HepG2 (cell line): ENCODE results near the gene YEATS2. TPM values are rescaled to one million over a fixed set of nuclear protein-coding genes. Genes with fewer than 3 reads are reported as not detected.

Experiments used
- DMAP1 ChIP-seq: IDR thresholded peaks from 2 replicates; pipeline ENCODE4 v1.6.1; 2016
- GZF1 ChIP-seq: sonication (generic); formaldehyde crosslinking; IDR thresholded peaks from 2 replicates; pipeline ENCODE4 v1.5.1; 2020; ENCODE audit warnings: mild to moderate bottlenecking, missing genetic modification reagents
- HMGXB4 ChIP-seq, 2 experiments: sonication (generic) in 1 of 2; formaldehyde crosslinking in 1 of 2; IDR thresholded peaks; 2 replicates each; pipeline versions ENCODE4 v1.4.0 to v1.6.1; 2018 to 2020; ENCODE audit warnings: missing genetic modification reagents in 2 of 2, borderline replicate concordance in 1 of 2, low read depth in 1 of 2, mild to moderate bottlenecking in 1 of 2, missing biosample characterization in 1 of 2
- MAF1 ChIP-seq: sonication (generic); formaldehyde crosslinking; IDR thresholded peaks from 2 replicates; pipeline ENCODE4 v1.5.0; 2020; ENCODE audit warnings: missing genetic modification reagents, borderline replicate concordance
- MZF1 ChIP-seq: sonication (generic); formaldehyde crosslinking; IDR thresholded peaks from 2 replicates; pipeline ENCODE4 v1.8.1; 2023; ENCODE audit warnings: mild to moderate bottlenecking, missing genetic modification reagents, borderline replicate concordance
- NFYC ChIP-seq: IDR thresholded peaks from 2 replicates; pipeline ENCODE4 v1.6.1; 2016; ENCODE audit warnings: missing genetic modification reagents, missing compliant biosample characterization
- NKX3-1 ChIP-seq: sonication (generic); formaldehyde crosslinking; IDR thresholded peaks from 2 replicates; pipeline ENCODE4 v1.5.0; 2020; ENCODE audit warnings: missing genetic modification reagents
- ONECUT2 ChIP-seq: sonication (generic); formaldehyde crosslinking; IDR thresholded peaks from 2 replicates; pipeline ENCODE4 v1.4.0; 2020; ENCODE audit warnings: missing genetic modification reagents
- SRF ChIP-seq: IDR thresholded peaks from 2 replicates; pipeline ENCODE4 v1.6.1; 2011; ENCODE audit warnings: mild to moderate bottlenecking, low read depth, low read length, moderate library complexity
- TAF15 ChIP-seq: fragments of 200-400 bp; formaldehyde crosslinking; IDR thresholded peaks from one replicate; pipeline ENCODE4 v1.6.1; 2018; ENCODE audit warnings: mild to moderate bottlenecking, low read depth, low read length; ENCODE audit not compliant: poor library complexity, severe bottlenecking
- TCF7 ChIP-seq: sonication (generic); IDR thresholded peaks from 2 replicates; pipeline ENCODE4 v1.6.1; 2016; ENCODE audit warnings: antibody characterized with exemption, low read depth
- ZNF260 ChIP-seq: sonication (generic); formaldehyde crosslinking; IDR thresholded peaks from 2 replicates; pipeline ENCODE4 v1.4.0; 2020; ENCODE audit warnings: missing genetic modification reagents, low read depth, mild to moderate bottlenecking, borderline replicate concordance
- ZNF326 ChIP-seq: sonication (generic); formaldehyde crosslinking; IDR thresholded peaks from 2 replicates; pipeline ENCODE4 v1.4.0; 2020; ENCODE audit warnings: missing genetic modification reagents, borderline replicate concordance
- ZNF441 ChIP-seq: sonication (generic); formaldehyde crosslinking; IDR thresholded peaks from 2 replicates; pipeline ENCODE4 v1.7.0; 2021; ENCODE audit warnings: missing genetic modification reagents, borderline replicate concordance
- ZNF660 ChIP-seq: sonication (generic); formaldehyde crosslinking; IDR thresholded peaks from 2 replicates; pipeline ENCODE4 v1.5.1; 2020; ENCODE audit warnings: mild to moderate bottlenecking, low read depth, missing genetic modification reagents, borderline replicate concordance
- ZNF672 ChIP-seq: sonication (generic); formaldehyde crosslinking; IDR thresholded peaks from 2 replicates; pipeline ENCODE4 v1.8.1; 2022; ENCODE audit warnings: missing genetic modification reagents
- ZNF75D ChIP-seq: sonication (generic); formaldehyde crosslinking; IDR thresholded peaks from 2 replicates; pipeline ENCODE4 v1.8.1; 2023; ENCODE audit warnings: missing genetic modification reagents, mild to moderate bottlenecking, borderline replicate concordance
- ZSCAN20 ChIP-seq: sonication (generic); formaldehyde crosslinking; IDR thresholded peaks from 2 replicates; pipeline ENCODE4 v1.4.0; 2020; ENCODE audit warnings: missing genetic modification reagents, mild to moderate bottlenecking, borderline replicate concordance
- polyA plus RNA-seq, 8 experiments: library from polyadenylated mRNA; depleted of rRNA in 3 of 8; stranded (reverse) in 7 of 8; unstranded in 1 of 8; fragments of >200 nt; fragmentation: Illumina TruSeq in 4 of 8; extraction: Trizol in 4 of 8; gene quantifications; 2 replicates each; pipeline versions ENCODE4 v1.2.1 to v1.2.3, GENCODE V29; 2011 to 2016; ENCODE audit warnings: low read depth in 4 of 8, missing spikeins in 1 of 8, mixed read lengths in 1 of 8; ENCODE audit not compliant: insufficient read depth in 1 of 8
- total RNA-seq, 5 experiments: library from RNA; depleted of rRNA; stranded (reverse); fragments of >200 nt; fragmentation: Illumina TruSeq; extraction: Trizol; gene quantifications; 2 replicates each; pipeline ENCODE4 v1.2.3, GENCODE V29; 2016; ENCODE audit warnings: low read depth in 1 of 5
- TF ChIP-seq, protein P1 (sequence below): sonication (generic); formaldehyde crosslinking; IDR thresholded peaks from 2 replicates; pipeline ENCODE4 v1.5.1; 2020; ENCODE audit warnings: missing genetic modification reagents, mild to moderate bottlenecking, borderline replicate concordance

YEATS2 gene
- total and polyA plus RNA-seq, 2 of the 13 experiments (the other 11 are each of a cell fraction or from before 2014, with no cell fraction given) = 18.6 to 33.7 TPM

- TF ChIP-seq, protein P1, sequence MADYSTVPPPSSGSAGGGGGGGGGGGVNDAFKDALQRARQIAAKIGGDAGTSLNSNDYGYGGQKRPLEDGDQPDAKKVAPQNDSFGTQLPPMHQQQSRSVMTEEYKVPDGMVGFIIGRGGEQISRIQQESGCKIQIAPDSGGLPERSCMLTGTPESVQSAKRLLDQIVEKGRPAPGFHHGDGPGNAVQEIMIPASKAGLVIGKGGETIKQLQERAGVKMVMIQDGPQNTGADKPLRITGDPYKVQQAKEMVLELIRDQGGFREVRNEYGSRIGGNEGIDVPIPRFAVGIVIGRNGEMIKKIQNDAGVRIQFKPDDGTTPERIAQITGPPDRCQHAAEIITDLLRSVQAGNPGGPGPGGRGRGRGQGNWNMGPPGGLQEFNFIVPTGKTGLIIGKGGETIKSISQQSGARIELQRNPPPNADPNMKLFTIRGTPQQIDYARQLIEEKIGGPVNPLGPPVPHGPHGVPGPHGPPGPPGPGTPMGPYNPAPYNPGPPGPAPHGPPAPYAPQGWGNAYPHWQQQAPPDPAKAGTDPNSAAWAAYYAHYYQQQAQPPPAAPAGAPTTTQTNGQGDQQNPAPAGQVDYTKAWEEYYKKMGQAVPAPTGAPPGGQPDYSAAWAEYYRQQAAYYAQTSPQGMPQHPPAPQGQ (CRISPR knock-in tag) = no peak
- TF ChIP-seq ZNF260 (CRISPR knock-in tag) = no peak
- no peak for TF ChIP-seq ZNF326 (CRISPR knock-in tag)
- no peak for TF ChIP-seq SRF
- no peak for TF ChIP-seq ZNF660 (CRISPR knock-in tag)
- TF ChIP-seq ZNF75D (CRISPR knock-in tag) = no peak
- TF ChIP-seq ZSCAN20 = 0 out of 2 replicates have a peak, but pooled peaks have one; percentile 60
- no peak for TF ChIP-seq TCF7
- no peak for TF ChIP-seq GZF1 (CRISPR knock-in tag)
- TF ChIP-seq TAF15 = peak; percentile 34
- no peak; the same call in 1 of the 2 replicates for TF ChIP-seq NFYC (CRISPR knock-in tag)
- peak; percentile 47; the same call in 1 of the 2 replicates for TF ChIP-seq DMAP1 (CRISPR knock-in tag)
- TF ChIP-seq MZF1 = no peak
- no peak for TF ChIP-seq MAF1 (CRISPR knock-in tag)
- TF ChIP-seq ZNF441 (CRISPR knock-in tag) = peak; percentile 25; the same call in 1 of the 2 replicates
- TF ChIP-seq ONECUT2 (CRISPR knock-in tag) = no peak
- TF ChIP-seq NKX3-1 = 0 out of 2 replicates have a peak, but pooled peaks have one; percentile 61
- no peak for TF ChIP-seq ZNF672 (CRISPR knock-in tag)
- peak in 1 of 2 experiments; percentile 69; a peak in 3 of 4 replicates for TF ChIP-seq HMGXB4 (CRISPR knock-in tag; IDR thresholded peaks at IDR 0.05; ENCODE audit: borderline replicate concordance in 1 of 2, low read depth in 1 of 2)
Observed at GRCh38 chr3:183697610-183698317, at the start of gene YEATS2 (continued).
